ENCODE measurements around the gene HS6ST3. TPM values are rescaled to one million over a fixed set of nuclear protein-coding genes. Genes with fewer than 3 reads are reported as not detected.

The HS6ST3 gene
- total and polyA plus RNA-seq, 9 of the 15 experiments (the other 6 are each of a cell fraction or from before 2014, with no cell fraction given): not detected

DNA sequence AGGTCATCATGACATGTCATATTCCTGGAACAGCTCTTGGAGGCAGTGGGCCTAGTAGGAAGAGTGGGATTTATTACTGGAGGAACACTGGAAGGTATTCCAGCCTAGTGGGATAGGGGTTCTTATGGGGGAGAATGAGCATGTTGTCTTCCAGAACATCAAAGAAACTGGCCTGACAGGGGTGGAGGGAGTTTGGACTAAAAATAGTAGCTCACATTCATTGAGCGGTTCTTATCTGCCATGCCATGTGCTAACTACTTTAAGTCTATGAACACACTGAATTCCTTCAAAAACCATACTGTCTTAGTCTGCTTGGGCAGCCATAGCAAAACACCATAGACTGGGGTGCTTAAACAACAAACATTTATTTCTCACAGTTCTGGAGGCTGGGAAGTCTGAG, 413.6 kb downstream of the HS6ST3 start:
- H3K9me1 ChIP-seq (ENCODE audit: control insufficient read depth, insufficient read depth, low read length): no peaks in the 10 kb centered on the region
- ChIA-PET CTCF (ENCODE audit: low intra/inter-chr PET ratio) (no interaction called here), POLR2A (interaction anchor here (0.8 kb wide), 1 partner anchor 29 kb away, joined by 4 read pairs; no protein-coding TSS in a partner anchor)
- no peaks in the 10 kb centered on the region for H3K79me2 ChIP-seq (ENCODE audit: control insufficient read depth, insufficient read depth, low read length)
- peak in 2 of 4 experiments; percentile 8 to 15 for DNase-seq (ENCODE audit: extremely low read depth in 1 of 4, low spot score in 3 of 4)
- H3K4me1 ChIP-seq (replicated peaks in 1 of 2; ENCODE audit: control insufficient read depth in 2 of 2, insufficient read depth in 2 of 2, low read length in 2 of 2): no peaks in the 10 kb centered on the region; a peak in 1 of 5 replicates
- FAIRE-seq: no peak
- no peaks in the 10 kb centered on the region for H3K9me3 ChIP-seq (replicated peaks; ENCODE audit: control insufficient read depth, insufficient read depth, low read depth, low read length)
- in situ Hi-C loops (cut with MboI) (no loop called here), intact Hi-C loops (cut with micrococcal nuclease) (no loop called here)
- H3K4me2 ChIP-seq (ENCODE audit: insufficient read depth, low read length): no peak overlapping the region
- 7% methylated on average over 1 of the region's 1 CpG for WGBS (ENCODE audit: insufficient coverage, low coverage, missing lambda C conversion rate)
- H3K27me3 ChIP-seq (ENCODE audit: control insufficient read depth in 2 of 2, insufficient read depth in 2 of 2, low read length in 2 of 2): no peaks in the 10 kb centered on the region
- H3K27ac ChIP-seq (ENCODE audit: extremely low read depth, low read depth, low read length): peak overlapping the region; percentile 25; the same call in 2 of the 3 replicates
- TF ChIP-seq, protein P1, sequence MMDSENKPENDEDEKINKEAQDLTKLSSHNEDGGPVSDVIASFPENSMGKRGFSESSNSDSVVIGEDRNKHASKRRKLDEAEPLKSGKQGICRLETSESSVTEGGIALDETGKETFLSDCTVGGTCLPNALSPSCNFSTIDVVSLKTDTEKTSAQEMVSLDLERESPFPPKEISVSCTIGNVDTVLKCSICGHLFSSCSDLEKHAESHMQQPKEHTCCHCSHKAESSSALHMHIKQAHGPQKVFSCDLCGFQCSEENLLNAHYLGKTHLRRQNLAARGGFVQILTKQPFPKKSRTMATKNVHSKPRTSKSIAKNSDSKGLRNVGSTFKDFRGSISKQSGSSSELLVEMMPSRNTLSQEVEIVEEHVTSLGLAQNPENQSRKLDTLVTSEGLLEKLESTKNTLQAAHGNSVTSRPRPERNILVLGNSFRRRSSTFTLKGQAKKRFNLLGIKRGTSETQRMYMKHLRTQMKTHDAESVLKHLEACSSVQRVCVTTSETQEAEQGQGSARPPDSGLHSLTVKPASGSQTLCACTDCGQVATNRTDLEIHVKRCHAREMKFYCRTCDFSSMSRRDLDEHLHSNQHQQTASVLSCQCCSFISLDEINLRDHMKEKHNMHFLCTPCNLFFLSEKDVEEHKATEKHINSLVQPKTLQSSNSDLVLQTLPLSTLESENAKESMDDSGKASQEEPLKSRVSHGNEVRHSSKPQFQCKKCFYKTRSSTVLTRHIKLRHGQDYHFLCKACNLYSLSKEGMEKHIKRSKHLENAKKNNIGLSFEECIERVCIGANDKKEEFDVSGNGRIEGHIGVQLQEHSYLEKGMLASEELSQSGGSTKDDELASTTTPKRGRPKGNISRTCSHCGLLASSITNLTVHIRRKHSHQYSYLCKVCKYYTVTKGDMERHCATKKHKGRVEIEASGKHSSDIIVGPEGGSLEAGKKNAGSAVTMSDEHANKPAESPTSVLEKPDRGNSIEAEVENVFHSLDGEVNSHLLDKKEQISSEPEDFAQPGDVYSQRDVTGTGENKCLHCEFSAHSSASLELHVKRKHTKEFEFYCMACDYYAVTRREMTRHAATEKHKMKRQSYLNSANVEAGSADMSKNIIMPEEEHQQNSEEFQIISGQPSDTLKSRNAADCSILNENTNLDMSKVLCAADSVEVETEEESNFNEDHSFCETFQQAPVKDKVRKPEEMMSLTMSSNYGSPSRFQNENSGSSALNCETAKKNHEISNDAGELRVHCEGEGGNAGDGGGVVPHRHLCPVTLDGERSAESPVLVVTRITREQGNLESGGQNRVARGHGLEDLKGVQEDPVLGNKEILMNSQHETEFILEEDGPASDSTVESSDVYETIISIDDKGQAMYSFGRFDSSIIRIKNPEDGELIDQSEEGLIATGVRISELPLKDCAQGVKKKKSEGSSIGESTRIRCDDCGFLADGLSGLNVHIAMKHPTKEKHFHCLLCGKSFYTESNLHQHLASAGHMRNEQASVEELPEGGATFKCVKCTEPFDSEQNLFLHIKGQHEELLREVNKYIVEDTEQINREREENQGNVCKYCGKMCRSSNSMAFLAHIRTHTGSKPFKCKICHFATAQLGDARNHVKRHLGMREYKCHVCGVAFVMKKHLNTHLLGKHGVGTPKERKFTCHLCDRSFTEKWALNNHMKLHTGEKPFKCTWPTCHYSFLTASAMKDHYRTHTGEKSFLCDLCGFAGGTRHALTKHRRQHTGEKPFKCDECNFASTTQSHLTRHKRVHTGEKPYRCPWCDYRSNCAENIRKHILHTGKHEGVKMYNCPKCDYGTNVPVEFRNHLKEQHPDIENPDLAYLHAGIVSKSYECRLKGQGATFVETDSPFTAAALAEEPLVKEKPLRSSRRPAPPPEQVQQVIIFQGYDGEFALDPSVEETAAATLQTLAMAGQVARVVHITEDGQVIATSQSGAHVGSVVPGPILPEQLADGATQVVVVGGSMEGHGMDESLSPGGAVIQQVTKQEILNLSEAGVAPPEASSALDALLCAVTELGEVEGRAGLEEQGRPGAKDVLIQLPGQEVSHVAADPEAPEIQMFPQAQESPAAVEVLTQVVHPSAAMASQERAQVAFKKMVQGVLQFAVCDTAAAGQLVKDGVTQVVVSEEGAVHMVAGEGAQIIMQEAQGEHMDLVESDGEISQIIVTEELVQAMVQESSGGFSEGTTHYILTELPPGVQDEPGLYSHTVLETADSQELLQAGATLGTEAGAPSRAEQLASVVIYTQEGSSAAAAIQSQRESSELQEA (IDR thresholded peaks at IDR 0.05; ENCODE audit: low read depth): no peak
- peak; percentile 51; the same call in 1 of the 2 replicates for TF ChIP-seq MEF2D (tag; conservative IDR thresholded peaks at IDR 0.05; ENCODE audit: low read depth)
- TF ChIP-seq, protein P2, sequence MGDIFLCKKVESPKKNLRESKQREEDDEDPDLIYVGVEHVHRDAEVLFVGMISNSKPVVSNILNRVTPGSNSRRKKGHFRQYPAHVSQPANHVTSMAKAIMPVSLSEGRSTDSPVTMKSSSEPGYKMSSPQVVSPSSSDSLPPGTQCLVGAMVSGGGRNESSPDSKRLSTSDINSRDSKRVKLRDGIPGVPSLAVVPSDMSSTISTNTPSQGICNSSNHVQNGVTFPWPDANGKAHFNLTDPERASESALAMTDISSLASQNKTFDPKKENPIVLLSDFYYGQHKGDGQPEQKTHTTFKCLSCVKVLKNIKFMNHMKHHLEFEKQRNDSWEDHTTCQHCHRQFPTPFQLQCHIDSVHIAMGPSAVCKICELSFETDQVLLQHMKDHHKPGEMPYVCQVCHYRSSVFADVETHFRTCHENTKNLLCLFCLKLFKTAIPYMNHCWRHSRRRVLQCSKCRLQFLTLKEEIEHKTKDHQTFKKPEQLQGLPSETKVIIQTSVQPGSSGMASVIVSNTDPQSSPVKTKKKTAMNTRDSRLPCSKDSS (IDR thresholded peaks at IDR 0.05; ENCODE audit: low read depth, partially characterized antibody): no peak
- peak; percentile 30; the same call in 1 of the 2 replicates for TF ChIP-seq DMBX1 (CRISPR knock-in tag; IDR thresholded peaks at IDR 0.05; ENCODE audit: borderline replicate concordance)
- TF ChIP-seq, protein P3, sequence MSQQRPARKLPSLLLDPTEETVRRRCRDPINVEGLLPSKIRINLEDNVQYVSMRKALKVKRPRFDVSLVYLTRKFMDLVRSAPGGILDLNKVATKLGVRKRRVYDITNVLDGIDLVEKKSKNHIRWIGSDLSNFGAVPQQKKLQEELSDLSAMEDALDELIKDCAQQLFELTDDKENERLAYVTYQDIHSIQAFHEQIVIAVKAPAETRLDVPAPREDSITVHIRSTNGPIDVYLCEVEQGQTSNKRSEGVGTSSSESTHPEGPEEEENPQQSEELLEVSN (IDR thresholded peaks at IDR 0.05; ENCODE audit: borderline replicate concordance in 1 of 2, extremely low read depth in 1 of 2, insufficient read depth in 1 of 2, insufficient read length in 1 of 2, low read depth in 1 of 2, low read length in 1 of 2, poor library complexity in 1 of 2, severe bottlenecking in 1 of 2): peak in 1 of 2 experiments; percentile 13
- TF ChIP-seq ZNF668 (CRISPR knock-in tag; IDR thresholded peaks at IDR 0.05): no peak
- peak; percentile 54; the same call in 1 of the 2 replicates for TF ChIP-seq MEF2A (IDR thresholded peaks at IDR 0.05; ENCODE audit: control insufficient read depth, low read depth, low read length)
- no peak for TF ChIP-seq POLR3G (IDR thresholded peaks at IDR 0.05; ENCODE audit: extremely low read depth, insufficient read length, insufficient replicate concordance)
- TF ChIP-seq, protein P4, sequence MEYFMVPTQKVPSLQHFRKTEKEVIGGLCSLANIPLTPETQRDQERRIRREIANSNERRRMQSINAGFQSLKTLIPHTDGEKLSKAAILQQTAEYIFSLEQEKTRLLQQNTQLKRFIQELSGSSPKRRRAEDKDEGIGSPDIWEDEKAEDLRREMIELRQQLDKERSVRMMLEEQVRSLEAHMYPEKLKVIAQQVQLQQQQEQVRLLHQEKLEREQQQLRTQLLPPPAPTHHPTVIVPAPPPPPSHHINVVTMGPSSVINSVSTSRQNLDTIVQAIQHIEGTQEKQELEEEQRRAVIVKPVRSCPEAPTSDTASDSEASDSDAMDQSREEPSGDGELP (CRISPR knock-in tag; IDR thresholded peaks at IDR 0.05; ENCODE audit: borderline replicate concordance): no peak
- no peak overlapping the region for H3K9ac ChIP-seq (ENCODE audit: insufficient read depth in 1 of 2, low read depth in 2 of 2, low read length in 2 of 2)
- BruUV-seq (replicated peaks): no TSS peak
- peak; percentile 34; the same call in 2 of the 3 replicates for ATAC-seq
- peak overlapping the region; percentile 63; the same call in 1 of the 2 replicates for H2AFZ ChIP-seq (ENCODE audit: low read depth, low read length)
- H3K36me3 ChIP-seq (ENCODE audit: control insufficient read depth, insufficient read depth, low read length): no peaks in the 10 kb centered on the region
- no peaks in the 10 kb centered on the region for H4K20me1 ChIP-seq (replicated peaks; ENCODE audit: control insufficient read depth, insufficient read depth, low read length)
- H3K4me3 ChIP-seq: no peak overlapping the region
